CD4-positive, CD25-positive, alpha-beta regulatory T cell (primary cell): ENCODE results near the gene TCTN3. TPM values are rescaled to one million over a fixed set of nuclear protein-coding genes. Genes with fewer than 3 reads are reported as not detected.

Experiments used
- ATAC-seq, 2 donors: fragments of 150-1000 bp; cut with Tn5 transposase; one replicate each; pipeline ENCODE4 v1.10.0; 2021; ENCODE audit warnings: low read depth in 2 of 2, moderate number of reproducible peaks in 2 of 2, moderate library complexity in 1 of 2
- DNase-seq, 3 donors: peaks; one replicate each; pipeline versions ENCODE4 v3.0.0 to v3.0.0-alpha.2; 2012 to 2022; ENCODE audit warnings: mixed read lengths in 1 of 3
- H3K27ac ChIP-seq: one replicate; pipeline ENCODE4 v1.7.0; 2013; ENCODE audit warnings: mild to moderate bottlenecking, low read length; ENCODE audit not compliant: insufficient read depth, poor library complexity, severe bottlenecking
- H3K27me3 ChIP-seq: one replicate; pipeline ENCODE4 v1.7.0; 2013; ENCODE audit warnings: low read length; ENCODE audit not compliant: control insufficient read depth, insufficient read depth
- H3K36me3 ChIP-seq: one replicate; pipeline ENCODE4 v1.7.0; 2013; ENCODE audit warnings: mild to moderate bottlenecking, low read length, moderate library complexity; ENCODE audit not compliant: control insufficient read depth, insufficient read depth
- H3K4me1 ChIP-seq: 2 replicates; pipeline ENCODE4 v1.7.0; 2013; ENCODE audit warnings: mild to moderate bottlenecking, low read length; ENCODE audit not compliant: insufficient read depth, control insufficient read depth, poor library complexity, severe bottlenecking
- H3K4me3 ChIP-seq: one replicate; pipeline ENCODE4 v1.7.0; 2013; ENCODE audit warnings: low read depth, mild to moderate bottlenecking, low read length, moderate library complexity
- H3K9me3 ChIP-seq, 2 experiments: 1 replicate in 1 of 2; 2 replicates in 1 of 2; pipeline ENCODE4 v1.7.0; 2013; ENCODE audit warnings: low read length in 2 of 2, mild to moderate bottlenecking in 1 of 2, moderate library complexity in 1 of 2; ENCODE audit not compliant: control insufficient read depth in 2 of 2
- H3K27ac Mint-ChIP-seq, 3 donors: one replicate each; pipeline ENCODE4 v1.8.0; 2020 to 2022; ENCODE audit warnings: mild to moderate bottlenecking in 3 of 3, mixed read lengths in 3 of 3, moderate library complexity in 2 of 3
- H3K27me3 Mint-ChIP-seq: one replicate; pipeline ENCODE4 v1.8.0; 2022; ENCODE audit warnings: mild to moderate bottlenecking, mixed read lengths
- H3K36me3 Mint-ChIP-seq: one replicate; pipeline ENCODE4 v1.8.0; 2020; ENCODE audit warnings: mixed read lengths
- H3K4me1 Mint-ChIP-seq, 4 donors: one replicate each; pipeline ENCODE4 v1.8.0; 2020 to 2022; ENCODE audit warnings: mixed read lengths in 4 of 4, mild to moderate bottlenecking in 1 of 4
- H3K4me3 Mint-ChIP-seq, 4 donors: one replicate each; pipeline ENCODE4 v1.8.0; 2020 to 2022; ENCODE audit warnings: mild to moderate bottlenecking in 4 of 4, mixed read lengths in 4 of 4, moderate library complexity in 3 of 4
- H3K9me3 Mint-ChIP-seq, 7 donors: one replicate each; pipeline ENCODE4 v1.8.0; 2020 to 2022; ENCODE audit warnings: mixed read lengths in 7 of 7, mild to moderate bottlenecking in 3 of 7, moderate library complexity in 2 of 7
- polyA plus RNA-seq, 4 donors: library from polyadenylated mRNA; unstranded; fragments of 300-500 nt; fragmentation: Illumina TruSeq; gene quantifications; one replicate each; pipeline ENCODE4 v1.2.3, GENCODE V29; 2021
- total RNA-seq: library from RNA; stranded (reverse); gene quantifications from one replicate; pipeline ENCODE4 v1.2.3, GENCODE V29; 2022

TCTN3 gene
- total and polyA plus RNA-seq, 5 donors from 2014 or later: 25.0 to 59.0 (median 42.5) TPM

GRCh38 chr10:95706573-95706972 lies 12.8 kb upstream of the TCTN3 start:
- H3K9me3 ChIP-seq: no peaks in the 10 kb centered on the region
- Mint-ChIP-seq H3K36me3 (no peaks in the 10 kb centered on the region), H3K27ac (no peak overlapping the region)

GRCh38 chr10:95698415-95698814 lies 4.7 kb upstream of the TCTN3 start:
- Histone ChIP-seq H3K27ac (no peak overlapping the region), H3K27me3 (no peaks in the 10 kb centered on the region), H3K4me3 (no peak overlapping the region), H3K4me1 (peaks cover 5% of the 10 kb centered on the region), H3K36me3 (no peaks in the 10 kb centered on the region), H3K9me3 (no peaks in the 10 kb centered on the region)
- Mint-ChIP-seq H3K4me1 (peaks cover 2 to 14% (median 13%) of the 10 kb centered on the region in 4 donors), H3K4me3 (no peak overlapping the region), H3K36me3 (no peaks in the 10 kb centered on the region), H3K27me3 (peaks cover 30% of the 10 kb centered on the region), H3K9me3 (no peaks in the 10 kb centered on the region), H3K27ac (no peak overlapping the region)
- DNase-seq (no peak), ATAC-seq (no peak)

More at GRCh38 chr10:95706573-95706972, 12.8 kb upstream of the TCTN3 start:
- H3K27ac ChIP-seq: no peak overlapping the region
- DNase-seq (no peak), ATAC-seq (no peak)
- H3K36me3 ChIP-seq: no peaks in the 10 kb centered on the region
- no peak overlapping the region for H3K4me3 ChIP-seq
- no peaks in the 10 kb centered on the region for H3K27me3 ChIP-seq
- no peaks in the 10 kb centered on the region for H3K4me1 ChIP-seq
- Mint-ChIP-seq H3K9me3 (peaks cover 0 to 1% (median 0%) of the 10 kb centered on the region in 7 donors), H3K4me3 (no peak overlapping the region), H3K27me3 (peaks cover 4% of the 10 kb centered on the region), H3K4me1 (no peaks in the 10 kb centered on the region)

GRCh38 chr10:95697429-95697828 lies 3.7 kb upstream of the TCTN3 start:
- Mint-ChIP-seq H3K4me1 (peaks cover 9 to 23% (median 17%) of the 10 kb centered on the region in 4 donors), H3K27ac (no peak overlapping the region), H3K4me3 (no peak overlapping the region), H3K27me3 (peaks cover 30% of the 10 kb centered on the region), H3K36me3 (no peaks in the 10 kb centered on the region), H3K9me3 (no peaks in the 10 kb centered on the region)
- Histone ChIP-seq H3K4me3 (no peak overlapping the region), H3K36me3 (no peaks in the 10 kb centered on the region), H3K27me3 (no peaks in the 10 kb centered on the region), H3K4me1 (peaks cover 15% of the 10 kb centered on the region), H3K9me3 (no peaks in the 10 kb centered on the region), H3K27ac (no peak overlapping the region)
- DNase-seq: no peak
- no peak for ATAC-seq

- H3K4me1 ChIP-seq: peaks cover 20% of the 10 kb centered on the region
- H3K27me3 ChIP-seq: no peaks in the 10 kb centered on the region
- peak overlapping the region in 3 of 4 donors; percentile 88 to 97 (median 97) for H3K4me3 Mint-ChIP-seq
- peaks cover 22 to 50% (median 32%) of the 10 kb centered on the region in 4 donors for H3K4me1 Mint-ChIP-seq
- peaks cover 12% of the 10 kb centered on the region for H3K36me3 Mint-ChIP-seq
- H3K27ac ChIP-seq: peak overlapping the region; percentile 72
- H3K27me3 Mint-ChIP-seq: peaks cover 21% of the 10 kb centered on the region
- DNase-seq (no peak), ATAC-seq (no peak)
- peak overlapping the region; percentile 90 to 99 (median 92) for H3K27ac Mint-ChIP-seq
- H3K36me3 ChIP-seq: peaks cover 13% of the 10 kb centered on the region
- no peaks in the 10 kb centered on the region for H3K9me3 ChIP-seq
- peak overlapping the region; percentile 59 for H3K4me3 ChIP-seq
- no peaks in the 10 kb centered on the region for H3K9me3 Mint-ChIP-seq
Measured at GRCh38 chr10:95694665-95695064, 938 bp upstream of the TCTN3 start.

- ATAC-seq (no peak), DNase-seq (no peak)
- H3K27ac ChIP-seq: peak overlapping the region; percentile 89
- Mint-ChIP-seq H3K36me3 (peaks cover 21% of the 10 kb centered on the region), H3K4me1 (peaks cover 26 to 63% (median 44%) of the 10 kb centered on the region in 4 donors), H3K27ac (peak overlapping the region; percentile 95 to 99 (median 98)), H3K4me3 (peak overlapping the region; percentile 88 to 97 (median 96)), H3K27me3 (peaks cover 11% of the 10 kb centered on the region), H3K9me3 (no peaks in the 10 kb centered on the region)
- H3K27me3 ChIP-seq: no peaks in the 10 kb centered on the region
- peaks cover 20% of the 10 kb centered on the region for H3K4me1 ChIP-seq
- H3K4me3 ChIP-seq: peak overlapping the region; percentile 85
- no peaks in the 10 kb centered on the region for H3K9me3 ChIP-seq
- H3K36me3 ChIP-seq: peaks cover 27% of the 10 kb centered on the region
Measured at GRCh38 chr10:95693071-95693667, 558 bp downstream of the TCTN3 start.

- H3K4me1 Mint-ChIP-seq: peaks cover 26 to 63% (median 44%) of the 10 kb centered on the region in 4 donors
- Histone ChIP-seq H3K4me1 (peaks cover 20% of the 10 kb centered on the region), H3K27ac (peak overlapping the region; percentile 19), H3K36me3 (peaks cover 43% of the 10 kb centered on the region), H3K9me3 (no peaks in the 10 kb centered on the region), H3K27me3 (no peaks in the 10 kb centered on the region), H3K4me3 (peak overlapping the region; percentile 10)
- peak overlapping the region in 3 of 4 donors; percentile 11 to 97 (median 88) for H3K4me3 Mint-ChIP-seq
- H3K9me3 Mint-ChIP-seq: no peaks in the 10 kb centered on the region
- DNase-seq (no peak), ATAC-seq (no peak)
- H3K27me3 Mint-ChIP-seq: peaks cover 5% of the 10 kb centered on the region
- H3K27ac Mint-ChIP-seq: peak overlapping the region in 2 of 3 donors; percentile 31 to 99
- H3K36me3 Mint-ChIP-seq: peaks cover 23% of the 10 kb centered on the region
Measured at GRCh38 chr10:95691281-95691680, 2.4 kb downstream of the TCTN3 start.

- ATAC-seq: no peak
- Histone ChIP-seq H3K36me3 (peaks cover 67% of the 10 kb centered on the region), H3K4me1 (peaks cover 17% of the 10 kb centered on the region), H3K27me3 (no peaks in the 10 kb centered on the region), H3K27ac (no peak overlapping the region), H3K9me3 (no peaks in the 10 kb centered on the region), H3K4me3 (no peak overlapping the region)
- Mint-ChIP-seq H3K36me3 (peaks cover 44% of the 10 kb centered on the region), H3K27ac (peak overlapping the region in 1 of 3 donors; percentile 69), H3K4me3 (no peak overlapping the region), H3K4me1 (peaks cover 23 to 52% (median 38%) of the 10 kb centered on the region in 4 donors), H3K9me3 (no peaks in the 10 kb centered on the region), H3K27me3 (no peaks in the 10 kb centered on the region)
- peak in 1 of 3 donors; percentile 33 for DNase-seq
Measured at GRCh38 chr10:95688648-95689047, 5.1 kb downstream of the TCTN3 start.

GRCh38 chr10:95683966-95684365 lies 9.8 kb downstream of the TCTN3 start:
- Mint-ChIP-seq H3K27me3 (no peaks in the 10 kb centered on the region), H3K4me1 (peaks cover 6 to 12% (median 7%) of the 10 kb centered on the region in 4 donors), H3K27ac (peak overlapping the region in 1 of 3 donors; percentile 9), H3K9me3 (no peaks in the 10 kb centered on the region), H3K36me3 (peaks cover 46% of the 10 kb centered on the region), H3K4me3 (no peak overlapping the region)
- DNase-seq: no peak
- Histone ChIP-seq H3K27ac (no peak overlapping the region), H3K4me3 (no peak overlapping the region), H3K36me3 (peaks cover 80% of the 10 kb centered on the region), H3K9me3 (no peaks in the 10 kb centered on the region), H3K4me1 (no peaks in the 10 kb centered on the region), H3K27me3 (no peaks in the 10 kb centered on the region)
- no peak for ATAC-seq
